Ishikawa (cell line): ENCODE results near the gene CD2AP.

Experiments used
- CEBPB ChIP-seq: IDR thresholded peaks from 2 replicates; pipeline ENCODE4 v1.6.1; 2012
- FOXM1 ChIP-seq: IDR thresholded peaks from 2 replicates; pipeline ENCODE4 v1.6.1; 2012; ENCODE audit warnings: low read depth, borderline replicate concordance
- RAD21 ChIP-seq: IDR thresholded peaks from 2 replicates; pipeline ENCODE4 v1.6.1; 2012; ENCODE audit warnings: low read depth
- TAF1 ChIP-seq: IDR thresholded peaks from 2 replicates; pipeline ENCODE4 v1.6.1; 2012; ENCODE audit warnings: low read depth, mild to moderate bottlenecking
- TF ChIP-seq, protein P1 (sequence below): IDR thresholded peaks from 2 replicates; pipeline ENCODE4 v1.6.1; 2012

GRCh38 chr6:47520282-47520681, 42.7 kb downstream of the CD2AP start:
- TF ChIP-seq, protein P1, sequence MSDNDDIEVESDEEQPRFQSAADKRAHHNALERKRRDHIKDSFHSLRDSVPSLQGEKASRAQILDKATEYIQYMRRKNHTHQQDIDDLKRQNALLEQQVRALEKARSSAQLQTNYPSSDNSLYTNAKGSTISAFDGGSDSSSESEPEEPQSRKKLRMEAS, result no peak
- TF ChIP-seq CEBPB (no peak), RAD21 (no peak), TAF1 (no peak), FOXM1 (no peak)
